Adrenal gland (tissue), 12 donors: ENCODE data around the gene BTNL8. TPM values are rescaled to one million over a fixed set of nuclear protein-coding genes. Genes with fewer than 3 reads are reported as not detected.
"Not testable (repeated sequence)": the region's sequence is repeated elsewhere in the genome, so short reads cannot be mapped to it uniquely, and the experiment has no call there.

ENCODE experiments used
- DNase-seq, 7 donors: peaks; one replicate each; pipeline ENCODE4 v3.0.0-alpha.2; 2019 to 2020
- H3K27ac ChIP-seq, 5 donors: fragments of 200-600 bp; sonication (generic) in 4 of 5; 1 replicate in 3 of 5; 2 replicates in 2 of 5; pipeline versions ENCODE4 v1.5.1 to v1.8.0; 2016 to 2020; ENCODE audit warnings: mild to moderate bottlenecking in 1 of 5
- H3K27me3 ChIP-seq: fragments of 200-600 bp; 2 replicates; pipeline ENCODE4 v1.8.0; 2021
- H3K36me3 ChIP-seq, 2 donors: fragments of 200-600 bp; replicated peaks in 1 of 2; 1 replicate in 1 of 2; 2 replicates in 1 of 2; pipeline versions ENCODE4 v1.5.1 to v1.8.0; 2018 to 2022
- H3K4me1 ChIP-seq, 2 donors: fragments of 200-600 bp; replicated peaks in 1 of 2; 1 replicate in 1 of 2; 2 replicates in 1 of 2; pipeline versions ENCODE4 v1.5.1 to v1.8.0; 2018 to 2021
- H3K4me3 ChIP-seq, 4 donors: fragments of 200-600 bp; sonication (generic) in 3 of 4; one replicate each; pipeline ENCODE4 v1.5.1; 2016 to 2018
- H3K9me3 ChIP-seq, 3 donors: fragments of 200-600 bp; sonication (generic) in 1 of 3; replicated peaks in 1 of 3; 1 replicate in 2 of 3; 2 replicates in 1 of 3; pipeline versions ENCODE4 v1.5.1 to v1.8.0; 2016 to 2021
- POLR2A ChIP-seq, 2 donors: fragments of 450-650 bp; IDR thresholded peaks; one replicate each; pipeline ENCODE4 v1.6.1; 2017; ENCODE audit warnings: antibody characterized with exemption in 2 of 2, mild to moderate bottlenecking in 2 of 2, moderate library complexity in 1 of 2
- WGBS, 4 donors: extraction: QIAGEN DNeasy Blood & Tissue Kit in 2 of 4; methylation state at CpG; one replicate each; pipeline versions ENCODE4 v1.1.5 to v1.1.7; 2013 to 2017; 5-methylcytosine and 5-hydroxymethylcytosine counted together
- intact Hi-C, 2 donors: fragments of 100-400 bp; cut with DNase I; formaldehyde crosslinking; loops; one replicate each; pipeline versions ENCODE4 v1.14.1 to v1.15.0; 2022 to 2023
- polyA plus RNA-seq, 3 donors: library from polyadenylated mRNA; stranded (reverse); fragments of 200-250 nt in 2 of 3; fragments of 350-450 nt in 1 of 3; fragmentation: Illumina TruSeq in 1 of 3; extraction: RNeasy Lipid Tissue Mini Kit (QIAGEN cat#74804) in 1 of 3; gene quantifications; one replicate each; pipeline ENCODE4 v1.2.3, GENCODE V29; 2013 to 2014
- total RNA-seq, 9 donors: library from RNA; depleted of rRNA in 4 of 9; stranded (reverse); fragments of >200 nt in 4 of 9; fragments of 120-200 nt in 1 of 9; fragmentation: NEBNext Ultra II Directional in 1 of 9; extraction: Animal tissue kit (Norgen Biotek cat#: 25700) in 1 of 9; gene quantifications; one replicate each; pipeline versions ENCODE4 v1.1.0 to v1.2.4, GENCODE V29; 2013 to 2023
- TF ChIP-seq, protein P1 (sequence below), 6 experiments: fragments of 450-650 bp in 4 of 6; fragments of 200-600 bp in 2 of 6; sonication (generic) in 1 of 6; IDR thresholded peaks; 1 replicate in 5 of 6; 2 replicates in 1 of 6; pipeline versions ENCODE4 v1.5.1 to v1.8.0; 2016 to 2021; ENCODE audit warnings: antibody characterized with exemption in 6 of 6, mild to moderate bottlenecking in 2 of 6, moderate library complexity in 1 of 6
- donor health status: healthy with polysubstance abuse.
- donor health status: Bipolar disorder and iron deficiency.
- donor health status: DM: yes; HTN: yes; CAD: no.
- donor health status: DM: no; HTN: no; CAD: no.
- donor health status: DM: no; HTN: no; CAD: no.
- donor health status: DM: yes; HTN: yes; CAD: no.

BTNL8 gene
- total and polyA plus RNA-seq, 12 donors, result 0.07 to 1.9 (median 0.64) TPM; not detected in 4

DNA sequence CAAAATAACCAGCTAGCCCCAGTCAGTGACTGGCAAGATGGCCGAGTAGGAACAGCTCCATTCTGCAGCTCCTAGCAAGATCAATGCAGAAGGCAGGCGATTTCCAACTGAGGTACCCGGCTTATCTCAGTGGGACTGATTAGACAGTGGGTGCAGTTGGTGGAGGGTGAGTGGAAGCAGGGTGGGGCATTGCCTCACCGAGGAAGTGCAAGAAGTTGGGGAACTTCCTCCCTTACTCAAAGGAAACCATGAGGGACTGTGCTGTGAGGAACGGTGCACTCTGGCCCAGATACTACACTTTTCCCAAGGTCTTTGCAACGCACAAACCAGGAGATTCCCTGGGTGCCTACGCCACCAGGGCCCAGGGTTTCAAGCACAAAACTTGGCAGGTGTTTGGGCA lies 9.6 kb upstream of the BTNL8 start:
- Histone ChIP-seq H3K9me3 (no peaks in the 10 kb centered on the region), H3K27ac (no peak overlapping the region), H3K4me3 (no peak overlapping the region), H3K4me1 (no peaks in the 10 kb centered on the region), H3K36me3 (no peaks in the 10 kb centered on the region), H3K27me3 (peaks cover 8% of the 10 kb centered on the region)
- intact Hi-C loops, result no loop called here
- no peak for DNase-seq
- 58 to 75% (median 73%) methylated on average over 4 to 7 of the region's 7 CpGs for WGBS, 4 donors
- TF ChIP-seq, protein P1, sequence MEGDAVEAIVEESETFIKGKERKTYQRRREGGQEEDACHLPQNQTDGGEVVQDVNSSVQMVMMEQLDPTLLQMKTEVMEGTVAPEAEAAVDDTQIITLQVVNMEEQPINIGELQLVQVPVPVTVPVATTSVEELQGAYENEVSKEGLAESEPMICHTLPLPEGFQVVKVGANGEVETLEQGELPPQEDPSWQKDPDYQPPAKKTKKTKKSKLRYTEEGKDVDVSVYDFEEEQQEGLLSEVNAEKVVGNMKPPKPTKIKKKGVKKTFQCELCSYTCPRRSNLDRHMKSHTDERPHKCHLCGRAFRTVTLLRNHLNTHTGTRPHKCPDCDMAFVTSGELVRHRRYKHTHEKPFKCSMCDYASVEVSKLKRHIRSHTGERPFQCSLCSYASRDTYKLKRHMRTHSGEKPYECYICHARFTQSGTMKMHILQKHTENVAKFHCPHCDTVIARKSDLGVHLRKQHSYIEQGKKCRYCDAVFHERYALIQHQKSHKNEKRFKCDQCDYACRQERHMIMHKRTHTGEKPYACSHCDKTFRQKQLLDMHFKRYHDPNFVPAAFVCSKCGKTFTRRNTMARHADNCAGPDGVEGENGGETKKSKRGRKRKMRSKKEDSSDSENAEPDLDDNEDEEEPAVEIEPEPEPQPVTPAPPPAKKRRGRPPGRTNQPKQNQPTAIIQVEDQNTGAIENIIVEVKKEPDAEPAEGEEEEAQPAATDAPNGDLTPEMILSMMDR (IDR thresholded peaks at IDR 0.05), result no peak
- no peak for TF ChIP-seq POLR2A (IDR thresholded peaks at IDR 0.05)

DNA sequence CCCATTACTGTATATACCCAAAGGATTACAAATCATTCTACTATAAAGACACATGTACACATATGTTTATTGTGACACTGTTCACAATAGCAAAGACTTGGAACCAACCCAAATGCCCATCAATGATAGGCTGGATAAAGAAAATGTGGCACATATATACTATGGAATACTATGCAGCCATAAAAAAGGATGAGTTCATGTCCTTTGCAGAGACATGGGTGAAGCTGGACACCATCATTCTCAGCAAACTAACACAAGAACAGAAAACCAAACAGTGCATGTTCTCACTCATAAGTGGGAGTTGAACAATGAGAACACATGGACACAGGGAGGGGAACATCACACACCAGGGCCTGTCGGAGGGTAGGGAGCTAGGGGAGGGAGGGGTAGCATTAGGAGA lies 3.6 kb upstream of the BTNL8 start:
- H3K36me3 ChIP-seq, intact Hi-C loops, H3K27me3 ChIP-seq, DNase-seq, H3K4me1 ChIP-seq, H3K9me3 ChIP-seq, H3K27ac ChIP-seq, H3K4me3 ChIP-seq: not testable (repeated sequence)
- WGBS, 4 donors, result 87 to 96% (median 93%) methylated on average over 1 of the region's 1 CpG

DNA sequence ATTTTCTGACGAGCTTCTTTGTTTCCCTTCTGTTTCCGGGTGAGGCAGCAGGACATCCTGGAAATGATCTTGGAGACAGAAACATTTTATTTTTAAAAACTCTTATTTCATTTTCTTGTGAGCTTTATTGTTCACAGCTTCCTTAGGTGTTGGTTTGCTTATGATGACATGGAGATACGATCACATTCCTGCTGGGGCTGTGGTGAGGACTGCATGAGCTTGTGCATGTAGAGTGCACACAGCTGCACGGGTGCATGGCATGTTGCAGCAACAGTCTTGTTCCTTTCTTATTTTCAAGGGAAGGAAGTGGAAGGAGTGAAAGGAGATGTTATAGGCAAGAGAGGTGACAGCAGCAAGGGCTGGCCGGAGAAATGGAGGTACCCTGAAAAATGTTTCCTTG lies 1.2 kb downstream of the BTNL8 start:
- no peak overlapping the region for H3K4me3 ChIP-seq
- no peaks in the 10 kb centered on the region for H3K27me3 ChIP-seq
- 73 to 79% (median 76%) methylated on average over 5 of the region's 5 CpGs for WGBS, 4 donors
- no peak for DNase-seq
- intact Hi-C loops, result no loop called here
- H3K27ac ChIP-seq, result no peak overlapping the region
- no peaks in the 10 kb centered on the region for H3K9me3 ChIP-seq
- H3K4me1 ChIP-seq, result no peaks in the 10 kb centered on the region
- TF ChIP-seq POLR2A (IDR thresholded peaks at IDR 0.05), result no peak
- TF ChIP-seq, protein P1 (IDR thresholded peaks at IDR 0.05), result no peak
- H3K36me3 ChIP-seq, result no peaks in the 10 kb centered on the region

DNA sequence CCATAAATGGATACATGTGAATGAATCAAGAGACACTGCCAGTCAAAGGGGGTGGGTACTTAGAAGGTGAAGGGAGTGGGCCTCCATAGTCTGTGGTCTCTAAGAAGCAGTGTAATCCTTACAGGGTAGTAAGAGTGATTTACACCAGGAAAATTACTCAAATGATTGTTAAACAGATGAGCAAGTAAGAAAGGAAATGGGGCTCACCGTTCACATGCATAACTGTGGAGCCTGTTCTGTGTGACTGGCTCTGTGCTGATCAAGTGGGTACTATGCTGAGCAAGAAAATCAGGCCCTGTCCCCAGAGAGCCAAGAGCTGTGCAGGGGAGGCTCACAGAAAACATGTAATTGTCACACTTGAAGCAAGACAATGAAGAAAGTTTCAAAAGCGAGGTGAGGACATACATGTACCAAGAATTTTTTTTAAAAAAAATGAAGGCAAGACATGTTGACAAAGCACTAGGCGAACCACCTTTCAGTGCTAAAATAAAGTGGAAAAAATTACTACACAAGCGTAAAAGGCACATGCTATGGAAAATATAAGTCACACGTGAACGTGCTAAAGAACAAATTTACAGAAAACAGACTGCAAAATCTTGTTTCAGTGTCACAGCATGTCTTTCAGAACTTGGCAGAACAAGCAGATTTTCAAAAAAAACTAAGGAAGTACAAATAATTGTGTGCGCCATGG lies 2.5 kb downstream of the BTNL8 start:
- H3K4me1 ChIP-seq, result no peaks in the 10 kb centered on the region
- 84 to 87% (median 84%) methylated on average over 7 of the region's 7 CpGs for WGBS, 4 donors
- H3K27me3 ChIP-seq, result no peaks in the 10 kb centered on the region
- no peaks in the 10 kb centered on the region for H3K36me3 ChIP-seq
- no peak overlapping the region for H3K4me3 ChIP-seq
- no peaks in the 10 kb centered on the region for H3K9me3 ChIP-seq
- TF ChIP-seq, protein P1 (IDR thresholded peaks at IDR 0.05), result no peak
- TF ChIP-seq POLR2A (IDR thresholded peaks at IDR 0.05), result no peak
- intact Hi-C loops, result no loop called here
- DNase-seq, result no peak
- H3K27ac ChIP-seq, result no peak overlapping the region

DNA sequence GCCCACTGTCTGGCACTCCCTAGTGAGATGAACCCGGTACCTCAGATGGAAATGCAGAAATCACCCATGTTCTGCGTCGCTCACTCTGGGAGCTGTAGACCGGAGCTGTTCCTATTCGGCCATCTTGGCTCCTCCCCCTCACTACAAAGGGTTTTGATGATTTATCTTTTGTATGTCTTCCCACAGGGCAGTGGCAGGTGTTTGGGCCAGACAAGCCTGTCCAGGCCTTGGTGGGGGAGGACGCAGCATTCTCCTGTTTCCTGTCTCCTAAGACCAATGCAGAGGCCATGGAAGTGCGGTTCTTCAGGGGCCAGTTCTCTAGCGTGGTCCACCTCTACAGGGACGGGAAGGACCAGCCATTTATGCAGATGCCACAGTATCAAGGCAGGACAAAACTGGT lies 9.4 kb downstream of the BTNL8 start:
- Histone ChIP-seq H3K27me3 (peaks cover 4% of the 10 kb centered on the region), H3K36me3 (no peaks in the 10 kb centered on the region), H3K4me1 (no peaks in the 10 kb centered on the region), H3K27ac (no peak overlapping the region), H3K9me3 (no peaks in the 10 kb centered on the region), H3K4me3 (no peak overlapping the region)
- no peak for DNase-seq
- intact Hi-C loops, result no loop called here
- TF ChIP-seq POLR2A (IDR thresholded peaks at IDR 0.05), result no peak
- TF ChIP-seq, protein P1 (IDR thresholded peaks at IDR 0.05), result no peak
- 83 to 89% (median 88%) methylated on average over 8 to 9 of the region's 9 CpGs for WGBS, 4 donors
